GM19467 (cell line): ENCODE measurements around the gene MIPEP.
"Not testable (repeated sequence)": the region's sequence is repeated elsewhere in the genome, so short reads cannot be mapped to it uniquely, and the experiment has no call there.

Experiments used
- ATAC-seq: cut with Tn5 transposase; IDR thresholded peaks from one replicate; pipeline ENCODE4 v1.9.1; 2021; ENCODE audit warnings: mild to moderate bottlenecking, moderate library complexity; ENCODE audit not compliant: unreplicated experiment

The MIPEP gene

DNA sequence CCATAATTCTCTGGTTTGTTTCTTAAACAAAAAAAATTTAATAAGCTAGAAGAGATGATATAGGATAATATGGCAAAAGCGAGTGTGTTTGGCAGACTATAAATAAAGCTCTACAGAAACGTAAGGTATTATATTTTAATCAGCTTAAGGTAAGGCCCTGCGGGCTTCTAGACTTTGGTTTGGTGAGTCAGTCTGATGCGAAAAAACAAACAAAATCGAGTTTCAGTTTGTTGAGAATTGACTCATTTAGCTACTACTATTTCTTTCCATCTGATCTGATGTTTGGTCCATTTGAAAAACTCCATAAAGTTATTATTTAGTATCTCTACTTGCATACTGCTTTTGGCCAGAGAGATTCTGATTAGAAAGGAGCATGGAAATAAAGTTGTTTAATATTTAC is 138.0 kb downstream of the MIPEP start:
- ATAC-seq = no peak

DNA sequence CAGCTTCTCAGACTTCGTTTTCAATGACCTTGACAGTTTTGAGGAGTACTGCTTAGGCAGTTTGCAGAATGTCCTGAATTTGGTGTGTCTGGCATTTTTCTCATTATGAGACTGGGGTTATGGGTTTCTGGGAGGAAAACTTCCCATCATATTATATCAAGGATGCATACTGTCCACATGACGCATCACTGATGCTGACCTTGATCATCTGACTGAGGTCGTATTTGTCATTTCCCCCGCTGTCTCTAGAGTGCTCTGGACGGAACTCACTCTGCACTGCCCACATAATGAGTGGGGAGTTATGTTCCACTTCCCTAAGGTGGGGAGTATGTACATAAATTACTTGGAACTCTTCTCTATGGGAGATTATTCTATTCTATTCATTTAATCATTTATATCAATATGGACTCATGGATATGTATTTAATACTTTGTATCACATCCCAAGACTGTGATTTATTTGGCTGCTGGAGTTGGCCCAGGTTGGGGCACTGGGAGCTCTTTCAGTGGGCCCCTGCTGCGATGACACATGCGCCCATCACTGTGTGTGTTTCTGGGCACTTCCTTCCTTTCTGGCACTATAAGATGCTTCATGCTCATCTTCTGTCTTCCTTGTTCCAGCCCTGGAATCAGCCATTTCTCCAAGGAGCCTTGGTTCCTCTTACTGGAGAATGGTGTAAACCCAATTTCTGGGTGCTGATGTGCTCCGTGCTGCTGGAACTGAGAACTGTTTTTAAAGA is 138.6 kb downstream of the MIPEP start:
- ATAC-seq = no peak

DNA sequence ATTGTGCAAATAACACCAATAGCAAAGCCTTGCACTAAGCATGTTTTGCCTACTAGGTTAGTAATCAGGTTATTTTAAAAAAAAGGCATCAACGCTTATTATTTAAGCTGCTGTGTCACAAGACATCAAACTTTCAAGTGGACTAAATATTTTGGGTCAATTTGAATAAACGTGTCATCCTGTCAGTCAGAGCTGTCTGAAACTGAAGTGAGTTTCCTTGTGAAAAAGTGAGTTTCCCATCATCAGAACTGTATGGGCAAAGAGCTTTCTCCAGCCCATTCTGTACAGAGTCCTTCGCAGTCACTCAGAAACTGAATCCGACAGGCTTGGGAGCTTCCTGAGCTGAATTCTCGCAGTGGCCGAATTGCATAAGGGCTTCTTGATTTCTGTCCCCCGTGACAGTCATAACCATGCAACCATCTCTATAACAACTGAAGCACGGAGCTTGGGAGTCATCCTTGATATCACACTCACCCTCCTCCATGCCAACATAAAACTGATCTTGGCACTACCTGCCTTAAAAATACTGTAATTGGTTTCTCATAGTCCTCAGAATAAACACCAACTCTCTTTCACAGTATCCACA is 139.8 kb downstream of the MIPEP start:
- no peak for ATAC-seq

DNA sequence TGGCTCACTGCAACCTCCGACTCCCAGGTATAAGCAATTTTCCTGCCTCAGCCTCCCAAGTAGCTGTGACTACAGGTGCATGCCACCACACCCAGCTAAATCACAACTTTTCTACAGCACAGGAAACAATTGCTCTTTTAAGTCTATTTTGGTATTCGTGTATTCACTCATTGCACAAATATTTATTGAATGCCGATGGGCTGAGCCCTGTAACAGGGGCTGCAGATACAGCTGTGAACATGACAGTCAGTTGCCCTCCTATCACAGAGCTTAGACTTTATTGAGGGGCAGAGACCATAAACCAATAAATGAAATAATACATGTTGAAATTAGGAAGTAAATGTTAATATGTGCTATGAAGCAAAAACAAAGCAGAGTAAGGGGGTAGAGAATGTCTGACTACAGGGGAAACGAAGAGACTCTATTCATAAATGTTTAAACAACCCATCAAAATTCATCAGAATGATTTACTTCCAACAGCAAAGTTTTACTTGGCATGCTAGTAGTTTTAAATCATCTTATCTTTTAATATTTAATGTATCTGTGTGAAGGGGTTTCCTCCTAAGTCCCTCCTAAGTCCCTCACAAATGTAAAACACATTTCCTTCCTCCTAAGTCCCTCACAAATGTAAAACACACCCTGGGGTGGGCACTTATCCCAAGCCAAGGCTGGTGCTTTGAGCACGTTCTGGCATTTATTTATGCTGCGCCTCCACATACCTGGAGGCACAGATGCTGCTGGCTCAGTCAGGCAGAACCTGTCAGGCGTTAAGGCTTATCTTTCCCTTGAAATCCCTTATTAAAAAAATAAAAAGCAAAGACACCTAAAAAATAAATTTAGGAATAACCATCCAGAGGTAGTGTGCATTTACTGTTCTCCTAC is 140.8 kb downstream of the MIPEP start:
- no peak for ATAC-seq

DNA sequence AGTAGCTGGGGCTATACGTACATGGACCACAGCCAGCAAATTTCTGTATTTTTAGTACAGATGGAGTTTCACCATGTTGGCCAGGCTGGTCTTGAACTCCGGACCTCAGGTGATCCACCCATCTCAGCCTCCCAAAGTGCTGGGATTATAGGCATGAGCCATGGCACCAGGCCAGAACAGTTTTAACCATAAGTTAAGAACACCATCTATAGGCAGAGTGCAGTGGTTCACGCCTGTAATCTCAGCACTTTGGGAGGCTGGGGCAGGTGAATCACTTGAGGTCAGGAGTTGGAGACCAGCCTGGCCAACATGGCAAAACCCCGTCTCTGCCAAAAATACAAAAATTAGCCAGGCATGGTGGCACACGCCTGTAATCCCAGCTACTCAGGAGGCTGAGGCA is 143.1 kb downstream of the MIPEP start:
- ATAC-seq = not testable (repeated sequence)

DNA sequence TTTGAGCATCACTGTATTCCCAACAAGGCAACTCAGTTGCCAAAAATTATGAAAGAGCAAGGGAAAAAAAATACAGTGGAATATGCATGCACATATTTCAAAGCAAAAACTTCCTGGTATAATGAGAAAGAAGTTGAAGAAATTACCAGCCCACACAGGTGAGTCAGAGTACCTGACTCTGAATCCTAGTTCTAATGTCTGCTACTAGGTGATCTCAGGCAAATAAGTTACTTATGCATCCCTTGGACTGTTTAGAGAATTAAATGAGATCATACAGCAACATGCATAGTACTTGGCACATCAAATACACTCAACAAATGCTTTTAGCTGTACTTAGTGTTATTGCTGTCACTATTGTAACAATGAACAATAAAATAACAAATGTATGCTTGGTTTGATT is 144.9 kb downstream of the MIPEP start:
- no peak for ATAC-seq

DNA sequence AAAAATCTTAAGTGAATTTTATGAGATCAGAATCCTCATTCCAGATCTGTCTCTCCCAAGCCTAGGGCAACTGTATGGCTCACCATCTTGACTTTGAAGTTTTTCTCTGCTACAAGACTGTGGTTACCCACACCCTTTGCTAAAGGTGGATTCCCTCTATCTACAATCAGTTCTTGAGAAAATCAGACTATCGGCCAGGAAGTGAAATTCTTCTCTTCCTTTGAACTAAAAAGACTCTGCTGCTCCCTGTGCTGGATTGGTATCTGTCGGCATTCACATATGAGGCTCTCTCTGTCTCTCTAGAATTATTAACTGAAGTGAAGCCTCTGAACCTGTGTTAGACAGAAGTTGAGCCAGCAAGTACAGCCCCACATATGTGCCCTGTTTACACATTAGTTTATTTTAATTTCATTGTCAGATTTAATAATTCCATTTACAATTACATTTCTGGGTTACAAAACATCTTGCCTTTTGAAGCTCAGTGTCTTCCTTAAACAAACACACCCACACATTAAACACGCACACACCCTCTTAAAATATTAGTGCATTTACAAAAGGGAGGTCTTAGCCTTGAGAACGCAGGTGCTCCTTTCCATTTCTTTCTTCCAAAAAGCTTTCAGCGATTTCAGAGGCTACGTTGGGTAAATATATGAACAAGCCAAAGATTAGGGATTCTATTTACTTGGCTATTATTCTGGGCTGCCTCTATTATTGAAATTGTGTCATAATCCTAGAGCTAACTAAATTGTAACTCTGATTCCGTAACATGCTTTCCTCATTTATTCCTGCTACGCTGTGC is 145.7 kb downstream of the MIPEP start:
- ATAC-seq = no peak

DNA sequence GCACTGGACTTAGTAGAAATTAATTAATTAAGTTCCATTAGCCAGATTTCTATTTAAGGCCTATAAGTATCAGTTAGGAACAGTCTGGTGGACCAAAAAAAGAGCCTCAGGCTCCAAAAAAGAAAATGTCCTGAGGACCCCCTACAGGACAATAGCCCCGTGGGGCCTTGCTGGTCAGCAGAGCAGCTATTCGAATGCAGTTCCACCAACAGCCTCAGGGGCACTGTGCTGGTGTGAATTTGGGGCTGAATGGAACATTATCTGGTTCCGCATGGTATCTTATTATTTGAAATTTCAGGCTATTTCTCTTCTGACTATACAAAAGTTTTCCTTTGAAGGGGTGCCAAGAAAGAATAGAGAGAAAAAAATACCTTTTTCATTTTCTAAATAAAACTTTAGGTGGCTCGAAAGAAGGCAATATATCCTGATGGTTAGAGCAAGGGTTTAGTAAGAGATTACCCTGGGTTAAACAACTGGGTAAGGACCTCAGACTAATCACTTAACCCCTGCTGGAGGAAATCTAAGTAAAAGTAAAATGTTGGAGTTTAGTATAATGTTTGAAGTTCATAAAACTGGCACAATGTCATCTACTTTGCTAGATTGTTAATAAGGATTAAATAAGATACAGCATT is 147.2 kb downstream of the MIPEP start:
- ATAC-seq = no peak

DNA sequence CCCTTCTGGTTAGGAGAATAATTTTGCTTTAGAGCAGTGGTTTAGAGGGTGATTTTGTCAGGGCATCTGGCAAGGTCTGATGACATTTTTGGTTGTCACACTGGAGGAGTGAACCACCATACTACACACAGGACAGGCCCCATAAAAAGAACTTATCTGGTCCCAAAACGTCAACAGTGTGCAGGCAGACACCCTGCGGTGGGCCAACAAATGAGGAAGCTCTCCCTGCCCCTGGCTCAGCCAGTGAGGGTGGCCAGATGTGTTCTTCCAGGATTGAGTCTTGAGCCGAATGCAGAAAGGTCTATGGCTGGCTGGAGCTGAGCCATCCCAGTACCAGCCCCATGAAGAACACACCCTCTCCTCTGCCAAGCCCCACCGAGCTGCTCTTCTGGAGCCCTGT is 149.2 kb downstream of the MIPEP start:
- ATAC-seq = no peak

DNA sequence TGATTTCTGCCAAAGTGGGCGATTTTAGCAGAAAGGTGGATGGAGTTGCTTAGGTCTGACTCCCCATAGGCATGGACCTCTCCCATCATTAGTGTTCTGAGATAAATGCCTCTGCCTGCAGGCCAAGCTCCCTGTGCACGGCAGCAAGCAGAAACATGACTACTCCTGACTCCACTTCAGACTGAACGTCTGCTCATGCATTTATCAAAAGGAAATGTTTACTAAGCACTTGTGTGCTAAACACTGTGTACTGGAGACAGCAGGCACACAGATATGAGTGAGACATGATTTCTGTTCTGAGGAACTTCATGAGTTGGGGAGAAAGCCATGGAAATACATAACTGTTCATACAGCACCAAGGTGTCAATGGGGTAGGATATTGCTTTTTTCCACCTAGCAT is 149.6 kb downstream of the MIPEP start:
- ATAC-seq = no peak

DNA sequence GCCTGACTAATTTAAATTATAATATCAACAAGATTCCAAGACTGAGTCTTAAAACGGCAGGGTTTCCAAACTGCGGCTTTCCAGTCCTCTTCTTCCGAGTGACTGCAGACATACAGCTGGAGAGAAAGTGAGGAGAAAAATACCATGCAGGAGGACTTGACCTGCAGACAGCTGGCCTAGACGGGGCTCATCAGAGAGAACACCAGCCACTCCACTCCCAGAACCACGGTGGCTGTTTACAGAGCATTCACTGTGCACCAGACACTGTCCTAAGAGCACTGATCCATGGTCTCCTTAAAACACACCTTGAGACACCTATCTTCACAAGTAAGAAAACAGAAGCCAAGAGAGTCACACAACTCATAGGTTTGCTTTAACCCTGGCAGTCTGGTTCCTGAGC is 152.7 kb downstream of the MIPEP start:
- no peak for ATAC-seq

DNA sequence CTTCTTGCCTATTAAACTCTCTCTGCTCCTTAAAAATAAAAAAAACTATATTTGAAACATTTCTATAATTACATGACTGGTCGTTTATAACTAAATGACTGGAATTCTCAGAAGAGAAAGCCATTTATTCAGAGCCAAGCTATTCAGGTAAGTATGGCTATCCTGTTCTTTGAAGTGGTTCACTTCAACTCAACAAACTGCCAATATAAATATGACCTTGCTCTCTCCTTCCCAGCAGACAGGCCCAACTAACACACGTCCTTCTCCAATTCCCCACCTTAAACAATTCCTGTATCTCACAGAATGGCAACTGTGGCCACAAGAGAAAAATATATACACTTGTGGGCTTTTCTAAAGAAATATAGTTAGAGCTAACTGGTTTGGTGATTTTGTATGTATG is 153.9 kb downstream of the MIPEP start:
- ATAC-seq = no peak

DNA sequence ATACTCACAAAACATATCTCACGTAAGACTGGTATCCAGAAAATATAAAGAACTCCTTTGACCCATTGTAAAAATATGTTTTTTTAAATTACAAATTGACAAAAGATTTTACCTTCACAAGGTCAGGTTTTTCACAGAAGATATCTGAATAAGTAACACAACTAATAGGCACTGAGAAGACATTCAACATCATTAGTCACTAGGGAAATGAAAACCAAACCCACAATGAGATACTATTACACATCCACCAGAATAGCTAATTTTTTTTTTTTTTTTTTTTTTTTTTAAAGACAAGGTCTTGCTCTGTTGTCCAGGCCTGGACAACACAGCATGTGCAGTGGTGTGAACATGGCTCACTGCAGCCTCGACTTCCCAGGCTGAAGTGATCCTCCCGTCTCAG is 157.5 kb downstream of the MIPEP start:
- no peak for ATAC-seq

DNA sequence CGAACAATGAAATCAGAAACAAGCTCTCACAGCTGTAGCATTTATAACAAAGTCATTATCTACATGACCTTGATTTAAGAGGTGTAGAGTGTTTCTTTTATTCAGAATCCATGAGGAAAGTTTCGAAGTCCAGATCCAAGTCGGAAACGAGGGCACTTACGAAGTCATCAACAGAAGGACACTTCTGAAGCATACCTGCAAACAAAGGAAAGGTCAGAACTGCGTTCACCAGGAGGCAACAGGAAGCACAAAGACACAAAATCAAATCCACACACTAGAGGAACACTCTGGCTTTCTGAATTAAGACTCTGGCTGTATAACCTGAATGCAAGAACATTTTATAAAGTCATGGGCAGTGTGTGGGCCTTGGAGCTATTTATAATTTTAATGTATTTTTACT is 158.9 kb downstream of the MIPEP start:
- no peak for ATAC-seq

DNA sequence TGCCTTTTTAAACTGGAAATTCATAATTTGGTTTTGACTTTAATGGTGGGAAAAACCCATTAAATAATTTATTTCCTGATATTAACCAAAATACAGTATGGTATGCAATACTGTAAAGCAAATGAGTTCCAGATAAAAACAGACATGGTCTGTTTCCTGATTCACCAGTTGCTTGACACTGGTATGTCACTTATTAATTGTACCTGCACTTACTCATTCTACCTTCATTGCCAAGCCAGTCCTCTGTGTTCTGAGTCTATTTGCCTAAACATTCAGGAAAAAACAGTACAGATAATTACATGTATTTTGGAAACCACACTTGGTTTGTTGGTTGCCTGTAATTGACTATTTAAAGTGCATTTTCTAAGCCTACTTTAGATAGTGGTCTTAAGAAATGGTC is 159.7 kb downstream of the MIPEP start:
- no peak for ATAC-seq

DNA sequence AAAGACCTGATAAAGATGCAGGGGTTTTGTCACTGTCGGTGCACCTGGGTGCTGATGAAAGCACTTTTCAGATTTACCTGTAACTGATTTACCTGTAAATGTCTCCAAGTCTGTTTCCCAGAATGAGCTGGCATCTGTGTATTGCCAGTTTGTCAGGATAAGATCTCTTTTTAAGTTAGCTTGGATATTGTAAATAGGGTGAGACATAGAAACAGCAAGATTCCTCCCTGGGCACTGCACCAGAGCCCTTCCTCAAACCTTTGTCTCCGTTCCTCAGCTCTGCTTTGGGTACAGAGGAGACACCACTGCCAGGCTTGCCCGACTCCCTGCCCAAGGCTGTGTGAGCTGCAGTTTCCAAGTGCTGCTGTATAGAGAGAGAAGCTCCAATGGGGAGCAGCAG is 160.4 kb downstream of the MIPEP start:
- ATAC-seq = no peak

DNA sequence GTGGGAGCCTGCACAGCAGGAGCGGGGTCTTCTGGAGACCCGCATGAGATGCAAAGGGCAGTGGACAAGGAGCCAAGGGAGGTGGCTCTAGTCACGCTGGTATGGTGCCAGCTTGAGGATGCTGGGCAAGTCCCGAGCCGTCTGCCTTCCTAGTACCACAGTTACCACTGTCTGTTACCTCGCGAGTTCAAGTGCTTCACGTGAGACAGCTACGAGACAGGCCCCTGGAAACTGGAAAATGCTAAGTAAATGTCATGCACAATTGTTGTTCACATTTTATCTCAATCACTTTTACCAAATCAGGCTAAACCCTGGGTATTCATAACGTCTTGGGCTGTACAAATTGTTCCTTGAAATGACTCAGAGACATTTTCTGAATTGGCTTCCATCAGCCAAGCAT is 163.3 kb downstream of the MIPEP start:
- ATAC-seq = no peak

DNA sequence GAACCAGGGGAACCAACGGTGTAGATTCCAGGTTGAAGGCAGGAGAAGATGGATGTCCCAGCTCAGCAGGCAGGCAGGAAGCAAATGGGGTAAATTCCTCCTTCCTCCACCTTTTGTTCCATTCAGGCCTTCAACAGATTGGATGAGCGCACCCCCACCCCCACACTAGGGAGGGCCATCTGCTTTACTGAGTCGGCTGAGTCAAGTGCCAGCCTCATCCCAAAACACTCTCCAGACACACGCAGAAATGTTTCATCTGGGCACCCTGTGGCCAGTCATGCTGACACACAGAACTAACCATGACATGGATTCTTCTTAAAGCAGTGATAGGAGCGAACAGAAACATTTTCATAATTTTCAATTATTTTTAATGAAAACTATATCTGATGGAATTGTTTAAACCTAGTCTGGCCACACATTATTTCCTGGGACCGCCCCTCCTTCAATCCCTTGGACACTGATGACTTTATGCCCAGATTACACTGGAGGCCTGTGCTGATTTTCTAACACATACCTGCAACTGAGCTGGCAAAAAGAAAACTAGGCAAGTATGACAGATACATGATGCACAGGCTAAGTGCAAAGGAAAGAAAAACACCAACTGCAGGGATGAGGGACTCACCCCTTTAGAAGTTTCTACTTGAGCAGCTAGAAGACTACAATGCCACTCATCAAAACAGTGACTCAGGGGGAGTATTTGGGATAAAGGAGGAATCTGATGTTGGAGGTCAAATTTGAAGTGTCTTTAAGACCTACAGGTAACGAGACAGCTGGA is 164.8 kb downstream of the MIPEP start:
- no peak for ATAC-seq

DNA sequence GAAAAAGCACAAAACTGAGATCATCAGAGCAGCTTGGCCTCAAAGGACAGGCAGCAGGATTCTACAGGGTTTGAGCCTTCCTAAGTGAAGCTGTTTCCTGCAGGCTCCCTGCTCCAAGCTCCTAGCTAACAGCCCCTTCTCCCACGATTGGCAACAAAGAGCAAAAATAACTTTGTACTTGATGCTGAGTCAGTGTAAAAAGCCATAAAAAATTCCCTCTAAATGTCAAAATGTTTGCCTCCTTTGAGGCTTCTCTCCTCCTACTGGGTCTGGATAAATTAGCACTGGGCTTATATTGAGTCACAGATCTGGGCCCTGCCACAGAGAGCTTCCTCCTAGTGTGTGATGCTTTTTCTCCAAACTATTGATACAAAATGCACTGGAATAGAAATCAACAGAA is 165.7 kb downstream of the MIPEP start:
- no peak for ATAC-seq
